ENCODE data around the gene LCLAT1.

The LCLAT1 gene

DNA sequence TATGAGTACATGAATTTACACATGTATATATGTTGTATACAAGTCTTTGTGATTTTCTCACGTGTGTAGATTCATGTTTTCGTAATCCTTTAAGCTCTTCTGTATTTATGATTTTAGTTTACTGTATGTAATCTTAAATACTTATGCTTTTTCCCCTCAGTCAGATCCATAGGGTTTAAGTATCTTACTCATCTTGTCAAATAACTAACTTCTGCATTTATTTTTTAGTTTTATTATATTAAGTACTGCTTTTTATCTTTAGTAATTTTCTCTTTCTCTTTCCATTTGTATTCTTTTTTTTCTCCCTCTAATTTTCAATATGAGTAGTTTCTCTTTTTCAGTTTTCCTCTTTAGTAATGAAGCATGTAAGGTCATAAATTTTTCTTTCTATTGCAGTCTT, 179.4 kb downstream of the LCLAT1 start:
- DNase-seq (ENCODE audit: low read depth, low spot score): no peak

DNA sequence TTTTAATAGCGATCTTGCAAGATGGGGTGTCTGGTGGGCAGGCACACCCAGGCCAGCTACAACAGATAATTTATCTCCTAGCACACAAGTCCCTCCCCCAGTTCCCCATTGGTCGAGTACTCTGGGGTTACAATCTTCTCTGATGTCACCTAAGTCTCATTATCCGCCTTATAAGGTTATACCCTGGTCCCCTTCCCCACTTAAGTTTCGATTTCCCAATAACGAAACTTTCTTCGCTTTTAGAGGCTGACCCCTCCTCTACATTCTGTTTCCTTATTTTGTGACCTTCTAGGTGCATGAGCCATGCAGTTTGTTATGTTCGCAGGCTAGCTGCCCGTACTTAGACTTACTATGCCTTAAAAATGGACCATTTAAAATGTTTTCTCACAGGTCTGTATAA, 180.1 kb downstream of the LCLAT1 start:
- H3K36me3 ChIP-seq (ENCODE audit: insufficient read depth, insufficient read length, low read length): no peaks in the 10 kb centered on the region
- H3K4me1 ChIP-seq (ENCODE audit: insufficient read depth, insufficient read length): no peaks in the 10 kb centered on the region
- no peaks in the 10 kb centered on the region for H3K27me3 ChIP-seq (ENCODE audit: insufficient read depth, insufficient read length)
- TF ChIP-seq ZNF274 (IDR thresholded peaks at IDR 0.05; ENCODE audit: low read depth, low read length) (no peak), YY1 (IDR thresholded peaks at IDR 0.05; ENCODE audit: insufficient read depth, insufficient read length) (no peak), SUZ12 (IDR thresholded peaks at IDR 0.05; ENCODE audit: extremely low read depth, insufficient read depth, insufficient read length) (no peak)
- H3K9me3 ChIP-seq (ENCODE audit: insufficient read depth, low read length): no peaks in the 10 kb centered on the region
- no peak for DNase-seq (ENCODE audit: low read depth, low spot score)
- H3K9ac ChIP-seq (ENCODE audit: insufficient read length, low read depth): no peak overlapping the region
- no peak overlapping the region for H3K4me3 ChIP-seq (ENCODE audit: insufficient read length, low read depth)

More for the DNA sequence above, 179.4 kb downstream of the LCLAT1 start:
- Histone ChIP-seq H3K4me1 (ENCODE audit: insufficient read depth, insufficient read length) (no peaks in the 10 kb centered on the region), H3K9me3 (ENCODE audit: insufficient read depth, low read length) (no peaks in the 10 kb centered on the region), H3K27me3 (ENCODE audit: insufficient read depth, insufficient read length) (no peaks in the 10 kb centered on the region), H3K9ac (ENCODE audit: insufficient read length, low read depth) (no peak overlapping the region), H3K36me3 (ENCODE audit: insufficient read depth, insufficient read length, low read length) (no peaks in the 10 kb centered on the region), H3K4me3 (ENCODE audit: insufficient read length, low read depth) (no peak overlapping the region)
- TF ChIP-seq SUZ12 (IDR thresholded peaks at IDR 0.05; ENCODE audit: extremely low read depth, insufficient read depth, insufficient read length) (no peak), ZNF274 (IDR thresholded peaks at IDR 0.05; ENCODE audit: low read depth, low read length) (no peak), YY1 (IDR thresholded peaks at IDR 0.05; ENCODE audit: insufficient read depth, insufficient read length) (no peak)

DNA sequence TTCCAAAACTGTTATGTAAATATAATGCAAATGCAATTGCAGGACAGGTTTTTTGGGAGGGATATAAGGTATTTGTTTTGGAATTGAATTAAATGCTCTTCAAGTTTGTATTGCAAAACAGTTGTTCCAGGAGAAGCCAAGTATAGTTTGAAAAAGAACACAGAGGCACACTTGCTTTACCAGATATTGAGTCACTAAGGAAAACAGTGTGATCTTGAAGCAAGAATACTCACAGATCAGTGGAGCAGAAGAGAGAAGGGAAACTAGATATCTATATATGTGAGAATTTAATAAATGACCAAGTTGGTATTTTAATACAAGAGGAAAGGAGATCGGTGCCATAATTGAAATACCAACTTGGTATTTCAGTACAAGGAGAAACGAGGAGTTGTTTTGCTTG, 181.3 kb downstream of the LCLAT1 start:
- DNase-seq (ENCODE audit: low read depth, low spot score): no peak
- Histone ChIP-seq H3K9ac (ENCODE audit: insufficient read length, low read depth) (no peak overlapping the region), H3K9me3 (ENCODE audit: insufficient read depth, low read length) (no peaks in the 10 kb centered on the region), H3K4me3 (ENCODE audit: insufficient read length, low read depth) (no peak overlapping the region), H3K27me3 (ENCODE audit: insufficient read depth, insufficient read length) (no peaks in the 10 kb centered on the region), H3K36me3 (ENCODE audit: insufficient read depth, insufficient read length, low read length) (no peaks in the 10 kb centered on the region), H3K4me1 (ENCODE audit: insufficient read depth, insufficient read length) (no peaks in the 10 kb centered on the region)
- TF ChIP-seq SUZ12 (IDR thresholded peaks at IDR 0.05; ENCODE audit: extremely low read depth, insufficient read depth, insufficient read length) (no peak), ZNF274 (IDR thresholded peaks at IDR 0.05; ENCODE audit: low read depth, low read length) (no peak), YY1 (IDR thresholded peaks at IDR 0.05; ENCODE audit: insufficient read depth, insufficient read length) (no peak)

DNA sequence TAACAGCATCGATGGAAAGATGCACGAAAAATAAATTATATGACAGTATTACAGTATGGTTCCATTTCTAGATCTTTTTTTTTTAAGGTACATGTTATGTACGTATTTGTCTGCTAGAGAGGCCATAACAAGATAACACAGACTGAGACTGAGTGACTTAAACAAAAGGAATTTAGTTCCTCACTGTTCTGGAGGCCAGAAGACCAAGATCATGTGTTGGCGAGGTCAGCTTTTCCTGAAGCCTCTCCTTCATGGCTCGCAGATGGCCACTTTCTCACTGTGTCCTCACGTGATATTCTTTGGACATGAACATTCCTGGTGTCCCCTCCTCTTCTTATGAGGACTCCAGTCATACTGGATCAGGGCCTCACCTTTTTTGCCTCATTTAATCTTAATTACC, 182.8 kb downstream of the LCLAT1 start:
- H3K27me3 ChIP-seq (ENCODE audit: insufficient read depth, insufficient read length): no peaks in the 10 kb centered on the region
- DNase-seq (ENCODE audit: low read depth, low spot score): no peak
- H3K36me3 ChIP-seq (ENCODE audit: insufficient read depth, insufficient read length, low read length): no peaks in the 10 kb centered on the region
- no peaks in the 10 kb centered on the region for H3K9me3 ChIP-seq (ENCODE audit: insufficient read depth, low read length)
- no peaks in the 10 kb centered on the region for H3K4me1 ChIP-seq (ENCODE audit: insufficient read depth, insufficient read length)
- TF ChIP-seq ZNF274 (IDR thresholded peaks at IDR 0.05; ENCODE audit: low read depth, low read length): no peak
- TF ChIP-seq YY1 (IDR thresholded peaks at IDR 0.05; ENCODE audit: insufficient read depth, insufficient read length): no peak
- H3K9ac ChIP-seq (ENCODE audit: insufficient read length, low read depth): no peak overlapping the region
- H3K4me3 ChIP-seq (ENCODE audit: insufficient read length, low read depth): no peak overlapping the region

DNA sequence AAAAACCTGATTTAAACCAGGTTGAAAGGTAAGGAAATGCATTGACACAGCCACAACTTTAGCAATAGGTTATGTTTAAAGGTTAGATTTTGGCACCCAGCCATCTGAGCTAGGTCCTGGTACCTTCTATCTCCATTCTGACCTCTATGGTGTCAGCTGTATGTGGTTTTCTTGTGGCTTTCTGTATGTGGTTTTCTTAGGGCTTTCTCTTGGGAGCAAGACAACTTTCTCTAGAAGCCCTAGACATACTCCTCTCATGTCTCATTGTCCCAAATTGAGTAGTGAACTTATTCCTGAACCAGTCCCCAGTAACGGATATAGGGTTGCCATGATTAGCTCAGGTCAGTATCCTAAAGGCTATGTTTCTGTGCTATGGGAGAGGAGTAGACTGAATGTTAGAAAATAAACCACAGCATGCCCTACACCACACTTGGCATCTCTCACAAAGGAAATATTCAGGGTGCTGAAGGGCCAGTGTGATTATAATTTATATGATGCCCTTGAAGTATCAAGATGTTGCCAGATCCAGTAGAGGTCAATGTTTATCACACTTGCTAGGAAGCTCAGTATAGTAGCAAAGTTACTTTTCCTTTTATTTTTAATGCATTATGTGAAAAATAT, 184.1 kb downstream of the LCLAT1 start:
- H3K4me1 ChIP-seq (ENCODE audit: insufficient read depth, insufficient read length): no peaks in the 10 kb centered on the region
- H3K9ac ChIP-seq (ENCODE audit: insufficient read length, low read depth): no peak overlapping the region
- TF ChIP-seq YY1 (IDR thresholded peaks at IDR 0.05; ENCODE audit: insufficient read depth, insufficient read length) (no peak), ZNF274 (IDR thresholded peaks at IDR 0.05; ENCODE audit: low read depth, low read length) (no peak), SUZ12 (IDR thresholded peaks at IDR 0.05; ENCODE audit: extremely low read depth, insufficient read depth, insufficient read length) (no peak)
- no peak overlapping the region for H3K4me3 ChIP-seq (ENCODE audit: insufficient read length, low read depth)
- H3K36me3 ChIP-seq (ENCODE audit: insufficient read depth, insufficient read length, low read length): no peaks in the 10 kb centered on the region
- H3K9me3 ChIP-seq (ENCODE audit: insufficient read depth, low read length): no peaks in the 10 kb centered on the region
- no peak for DNase-seq (ENCODE audit: low read depth, low spot score)
- H3K27me3 ChIP-seq (ENCODE audit: insufficient read depth, insufficient read length): no peaks in the 10 kb centered on the region

DNA sequence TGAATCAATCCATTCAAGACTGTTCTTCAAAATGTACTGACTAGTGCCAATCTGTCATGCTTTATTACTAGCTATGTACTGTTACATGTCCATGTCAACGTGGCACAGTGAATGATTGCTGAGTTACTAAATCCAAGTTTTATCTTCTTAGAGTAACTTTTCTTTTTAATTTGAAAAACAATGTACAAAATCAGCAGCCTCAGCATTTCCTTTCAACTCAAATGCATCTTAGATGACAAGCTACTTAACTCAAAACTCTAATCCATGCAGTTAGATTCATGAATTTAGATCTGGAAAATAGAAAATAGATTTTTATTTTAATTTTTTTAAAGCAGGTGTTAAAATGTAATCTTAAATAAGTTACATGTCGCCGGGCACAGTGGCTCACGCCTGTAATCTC, 186.0 kb downstream of the LCLAT1 start:
- TF ChIP-seq ZNF274 (IDR thresholded peaks at IDR 0.05; ENCODE audit: low read depth, low read length): no peak
- TF ChIP-seq YY1 (IDR thresholded peaks at IDR 0.05; ENCODE audit: insufficient read depth, insufficient read length): no peak
- TF ChIP-seq SUZ12 (IDR thresholded peaks at IDR 0.05; ENCODE audit: extremely low read depth, insufficient read depth, insufficient read length): no peak
- no peaks in the 10 kb centered on the region for H3K4me1 ChIP-seq (ENCODE audit: insufficient read depth, insufficient read length)
- DNase-seq (ENCODE audit: low read depth, low spot score): no peak
- H3K27me3 ChIP-seq (ENCODE audit: insufficient read depth, insufficient read length): no peaks in the 10 kb centered on the region
- H3K4me3 ChIP-seq (ENCODE audit: insufficient read length, low read depth): no peak overlapping the region
- no peak overlapping the region for H3K9ac ChIP-seq (ENCODE audit: insufficient read length, low read depth)
- H3K9me3 ChIP-seq (ENCODE audit: insufficient read depth, low read length): no peaks in the 10 kb centered on the region
- H3K36me3 ChIP-seq (ENCODE audit: insufficient read depth, insufficient read length, low read length): no peaks in the 10 kb centered on the region

DNA sequence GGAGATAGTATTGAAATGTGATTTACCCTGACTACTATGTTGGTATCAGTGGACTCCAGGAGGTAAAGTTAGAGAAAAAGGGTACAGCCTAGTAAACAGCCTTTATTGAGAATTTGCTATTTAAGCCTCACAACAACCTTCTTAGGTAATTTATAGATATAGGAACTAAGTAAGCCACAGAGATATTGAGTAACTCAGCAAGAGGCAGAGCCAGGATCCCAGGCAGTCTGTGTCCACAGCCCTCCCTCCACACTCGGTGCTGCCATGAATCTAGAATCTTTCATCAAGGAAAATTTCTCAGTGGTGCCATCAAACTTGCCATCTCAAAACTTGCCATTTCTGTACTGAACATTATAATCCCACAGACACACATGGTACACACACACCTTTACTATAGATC, 189.3 kb downstream of the LCLAT1 start:
- H3K9me3 ChIP-seq (ENCODE audit: insufficient read depth, low read length): no peaks in the 10 kb centered on the region
- H3K9ac ChIP-seq (ENCODE audit: insufficient read length, low read depth): no peak overlapping the region
- no peak overlapping the region for H3K4me3 ChIP-seq (ENCODE audit: insufficient read length, low read depth)
- TF ChIP-seq ZNF274 (IDR thresholded peaks at IDR 0.05; ENCODE audit: low read depth, low read length) (no peak), YY1 (IDR thresholded peaks at IDR 0.05; ENCODE audit: insufficient read depth, insufficient read length) (no peak), SUZ12 (IDR thresholded peaks at IDR 0.05; ENCODE audit: extremely low read depth, insufficient read depth, insufficient read length) (no peak)
- H3K36me3 ChIP-seq (ENCODE audit: insufficient read depth, insufficient read length, low read length): peaks cover 7% of the 10 kb centered on the region
- no peaks in the 10 kb centered on the region for H3K27me3 ChIP-seq (ENCODE audit: insufficient read depth, insufficient read length)
- no peaks in the 10 kb centered on the region for H3K4me1 ChIP-seq (ENCODE audit: insufficient read depth, insufficient read length)
- DNase-seq (ENCODE audit: low read depth, low spot score): no peak
